IPS-18a (cell line): ENCODE results near the gene LMBRD1.

Source experiments
- H3K27ac ChIP-seq: one replicate; pipeline ENCODE4 v1.5.1; 2013; ENCODE audit warnings: low read length
- H3K27me3 ChIP-seq: one replicate; pipeline ENCODE4 v1.6.1; 2013; ENCODE audit warnings: mild to moderate bottlenecking, low read length; ENCODE audit not compliant: control insufficient read depth, insufficient read depth
- H3K36me3 ChIP-seq: one replicate; pipeline ENCODE4 v1.6.1; 2013; ENCODE audit warnings: low read depth, low read length; ENCODE audit not compliant: control insufficient read depth
- H3K4me1 ChIP-seq: one replicate; pipeline ENCODE4 v1.6.1; 2013; ENCODE audit warnings: low read depth, low read length; ENCODE audit not compliant: control insufficient read depth
- H3K4me3 ChIP-seq: one replicate; pipeline ENCODE4 v1.5.1; 2013; ENCODE audit warnings: low read length
- H3K9ac ChIP-seq: one replicate; pipeline ENCODE4 v1.6.1; 2013; ENCODE audit warnings: mild to moderate bottlenecking, low read length, moderate library complexity
- H3K9me3 ChIP-seq: one replicate; pipeline ENCODE4 v1.6.1; 2013; ENCODE audit warnings: low read depth, low read length; ENCODE audit not compliant: control insufficient read depth

The LMBRD1 gene

DNA sequence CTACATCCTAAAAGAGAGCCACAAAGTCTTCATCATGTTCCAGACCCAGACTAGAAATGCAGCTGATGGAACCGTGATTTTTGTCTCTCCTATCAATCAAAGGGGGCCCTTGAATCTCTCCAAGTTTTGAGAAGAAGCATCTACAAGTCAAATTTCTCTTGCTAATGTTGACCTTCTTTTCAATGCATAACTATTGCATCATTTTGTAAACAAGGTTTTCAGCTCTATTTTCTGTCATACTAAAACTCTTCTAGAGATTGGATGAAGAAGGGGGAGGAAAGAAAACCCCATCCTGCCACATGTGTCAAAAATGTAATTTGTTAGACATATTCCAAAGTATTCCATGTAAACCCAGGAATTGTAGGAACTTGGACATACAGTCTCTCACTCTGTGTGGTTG is 169.2 kb downstream of the LMBRD1 start:
- H3K27ac ChIP-seq: no peak overlapping the region
- no peaks in the 10 kb centered on the region for H3K27me3 ChIP-seq
- no peaks in the 10 kb centered on the region for H3K9me3 ChIP-seq
- H3K4me1 ChIP-seq: peaks cover 7% of the 10 kb centered on the region
- no peak overlapping the region for H3K9ac ChIP-seq
- no peak overlapping the region for H3K4me3 ChIP-seq
- no peaks in the 10 kb centered on the region for H3K36me3 ChIP-seq

DNA sequence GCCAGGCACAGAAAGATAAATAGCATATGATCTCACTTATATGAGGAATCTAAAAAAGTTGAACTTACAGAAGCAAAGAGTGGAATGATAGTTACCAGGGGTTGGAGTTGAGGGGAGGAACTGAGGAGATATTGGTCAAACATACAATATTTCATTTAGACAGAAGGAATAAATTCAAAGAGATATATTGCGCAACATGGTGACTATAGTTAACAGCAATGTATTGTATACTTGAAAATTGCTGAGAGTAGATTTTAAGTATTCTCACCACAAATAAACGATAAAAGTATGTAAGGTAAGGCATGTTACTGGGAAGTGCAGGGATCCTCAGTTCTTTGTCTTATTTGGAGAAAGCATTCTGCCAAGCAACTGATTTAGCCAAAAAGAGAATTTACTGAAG is 171.9 kb downstream of the LMBRD1 start:
- no peaks in the 10 kb centered on the region for H3K4me1 ChIP-seq
- H3K27ac ChIP-seq: no peak overlapping the region
- H3K36me3 ChIP-seq: no peaks in the 10 kb centered on the region
- H3K9me3 ChIP-seq: no peaks in the 10 kb centered on the region
- H3K4me3 ChIP-seq: no peak overlapping the region
- H3K9ac ChIP-seq: no peak overlapping the region
- no peaks in the 10 kb centered on the region for H3K27me3 ChIP-seq
